ENCODE results near the gene LCAT. TPM values are rescaled to one million over a fixed set of nuclear protein-coding genes. Genes with fewer than 3 reads are reported as not detected.

The LCAT gene
- total RNA-seq, 1 experiment from 2014 or later, result 6.7 TPM

DNA sequence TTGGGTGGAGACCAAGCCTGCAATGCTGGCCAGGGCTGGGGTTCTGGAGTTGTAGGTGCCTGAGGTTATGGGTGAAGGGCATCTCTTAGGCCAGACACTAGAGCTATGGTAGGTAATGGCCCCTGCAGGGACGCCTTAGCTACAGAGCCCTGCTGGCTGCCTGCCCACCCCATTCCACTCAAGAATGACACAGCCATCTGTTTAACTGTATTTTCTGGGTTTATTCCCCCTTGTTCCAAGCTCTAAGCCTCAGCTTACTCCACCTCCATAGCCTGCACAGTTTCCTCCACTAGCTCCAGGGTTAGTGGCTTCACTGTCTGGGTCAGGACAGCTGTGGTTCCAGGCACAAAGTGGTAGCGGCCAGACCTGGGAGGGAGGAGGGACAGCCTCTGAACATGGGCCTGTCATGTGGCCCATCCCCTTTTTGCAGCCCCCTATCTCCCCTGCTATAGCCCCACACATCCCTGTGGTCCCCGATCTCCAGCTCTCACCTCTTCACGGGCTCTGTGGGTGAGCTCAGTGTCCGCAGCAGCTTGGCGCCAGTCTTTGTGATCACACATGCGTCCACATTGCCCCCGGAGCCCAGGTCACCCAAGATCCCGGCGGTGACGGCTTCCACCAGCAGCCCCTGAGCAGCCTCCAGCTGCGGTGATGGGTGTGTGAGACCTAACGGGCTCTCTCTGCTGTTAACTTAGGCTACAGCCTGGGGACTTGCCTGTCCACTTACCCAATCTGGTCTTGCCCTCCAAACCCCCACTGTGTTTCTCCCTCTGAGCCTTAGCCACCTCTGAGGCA is 9.4 kb downstream of the LCAT start:
- Histone ChIP-seq H3K4me3 (ENCODE audit: insufficient read depth, low read depth, low read length) (peak overlapping the region; percentile 98), H3K27me3 (ENCODE audit: control insufficient read depth, insufficient read depth, low read length) (no peaks in the 10 kb centered on the region), H3K36me3 (replicated peaks; ENCODE audit: control insufficient read depth, insufficient read depth, low read length) (no peaks in the 10 kb centered on the region; the same call in 1 of the 2 replicates)
- peak; percentile 72 for DNase-seq

DNA sequence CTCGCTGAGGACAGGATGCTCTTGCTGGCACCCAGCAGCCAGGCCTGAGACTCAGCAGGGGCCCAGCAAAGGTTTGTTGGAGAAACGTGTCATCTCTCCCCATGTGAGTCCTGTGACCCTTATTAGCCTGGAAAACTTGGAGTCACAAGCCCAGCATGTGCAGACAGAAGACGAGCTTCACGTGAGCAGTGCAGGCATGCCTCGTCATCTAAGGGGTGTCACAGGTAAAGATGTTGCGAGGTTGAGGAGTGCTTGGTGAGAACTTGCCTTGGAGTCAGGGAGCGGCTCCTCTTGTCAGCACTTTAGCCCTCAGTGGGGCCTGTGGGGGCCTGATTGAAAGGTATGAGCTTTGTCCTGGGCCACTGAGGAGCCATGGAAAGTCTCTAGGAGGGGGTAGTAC is 10.1 kb downstream of the LCAT start:
- no peak overlapping the region for H3K4me3 ChIP-seq (ENCODE audit: insufficient read depth, low read depth, low read length)
- DNase-seq, result peak; percentile 42
- H3K27me3 ChIP-seq (ENCODE audit: control insufficient read depth, insufficient read depth, low read length), result no peaks in the 10 kb centered on the region
- H3K36me3 ChIP-seq (replicated peaks; ENCODE audit: control insufficient read depth, insufficient read depth, low read length), result no peaks in the 10 kb centered on the region; the same call in 1 of the 2 replicates

DNA sequence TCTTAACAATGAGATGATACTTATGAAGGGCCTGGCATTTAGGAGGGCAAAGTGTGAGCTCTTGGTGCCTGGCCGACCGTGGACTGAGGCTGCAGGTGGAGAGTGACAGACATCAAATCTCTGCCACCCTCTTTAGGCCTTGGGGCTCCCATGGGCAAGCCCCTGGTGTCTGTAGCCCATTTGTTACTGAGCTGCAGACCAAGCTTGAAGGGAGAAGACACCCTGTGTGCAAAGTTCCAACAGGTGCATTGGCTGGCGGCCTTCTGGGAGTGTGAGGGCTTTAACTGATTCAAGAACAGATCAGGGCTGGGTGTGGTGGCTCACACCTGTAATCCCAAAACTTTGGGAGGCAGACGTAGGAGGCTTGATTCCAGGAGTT is 11.5 kb downstream of the LCAT start:
- no peak overlapping the region for H3K4me3 ChIP-seq (ENCODE audit: insufficient read depth, low read depth, low read length)
- no peak for DNase-seq

DNA sequence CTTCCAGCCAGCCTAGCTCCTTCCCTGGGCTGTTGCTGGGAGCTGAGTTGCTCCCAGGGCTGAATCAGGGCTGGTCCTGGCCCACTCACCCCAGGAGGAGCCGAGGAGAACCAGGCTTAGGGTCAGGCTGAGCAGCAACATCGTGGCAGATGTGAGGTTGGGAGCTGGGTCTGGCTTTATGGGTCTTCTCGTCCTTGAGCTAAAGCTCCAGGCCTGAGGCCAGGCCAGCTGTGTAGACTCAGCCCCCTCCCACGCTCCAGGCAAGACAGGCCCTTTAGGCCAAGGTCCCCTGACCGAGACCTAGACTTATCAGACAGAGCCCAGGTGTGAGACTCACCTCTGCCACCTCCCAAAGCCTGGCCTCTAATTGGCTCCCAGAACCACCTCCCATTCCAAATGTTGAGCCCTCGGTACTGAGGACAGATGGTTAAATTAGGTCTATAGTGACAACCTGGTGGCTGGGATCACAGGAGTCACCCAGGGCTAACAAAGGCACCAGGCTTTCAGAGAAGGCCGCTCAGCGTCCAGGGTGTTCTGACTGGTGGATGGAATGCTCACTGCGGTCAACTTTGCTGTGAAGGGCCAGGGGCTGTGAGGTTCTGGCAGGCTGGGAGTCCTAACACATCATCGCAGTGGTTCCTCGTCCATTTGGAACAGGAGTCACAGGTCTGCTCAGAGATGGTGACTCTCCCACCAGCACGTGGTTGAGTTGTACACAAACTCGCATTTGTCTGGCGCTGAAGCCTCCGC is 12.0 kb downstream of the LCAT start, which contains the start of gene CTRL:
TSS of gene CTRL (minus strand) at position 151 of the 750 bp plus-strand sequence. CDS start at position 141, 10 bp downstream.
- DNase-seq, result peak; percentile 75
- Histone ChIP-seq H3K36me3 (replicated peaks; ENCODE audit: control insufficient read depth, insufficient read depth, low read length) (no peaks in the 10 kb centered on the region; the same call in 1 of the 2 replicates), H3K4me3 (ENCODE audit: insufficient read depth, low read depth, low read length) (no peak within 1 kb of the TSS), H3K27me3 (ENCODE audit: control insufficient read depth, insufficient read depth, low read length) (no peaks in the 10 kb centered on the region)

More for the DNA sequence above, 11.5 kb downstream of the LCAT start:
- H3K27me3 ChIP-seq (ENCODE audit: control insufficient read depth, insufficient read depth, low read length), result no peaks in the 10 kb centered on the region
- H3K36me3 ChIP-seq (replicated peaks; ENCODE audit: control insufficient read depth, insufficient read depth, low read length), result no peaks in the 10 kb centered on the region; the same call in 1 of the 2 replicates

DNA sequence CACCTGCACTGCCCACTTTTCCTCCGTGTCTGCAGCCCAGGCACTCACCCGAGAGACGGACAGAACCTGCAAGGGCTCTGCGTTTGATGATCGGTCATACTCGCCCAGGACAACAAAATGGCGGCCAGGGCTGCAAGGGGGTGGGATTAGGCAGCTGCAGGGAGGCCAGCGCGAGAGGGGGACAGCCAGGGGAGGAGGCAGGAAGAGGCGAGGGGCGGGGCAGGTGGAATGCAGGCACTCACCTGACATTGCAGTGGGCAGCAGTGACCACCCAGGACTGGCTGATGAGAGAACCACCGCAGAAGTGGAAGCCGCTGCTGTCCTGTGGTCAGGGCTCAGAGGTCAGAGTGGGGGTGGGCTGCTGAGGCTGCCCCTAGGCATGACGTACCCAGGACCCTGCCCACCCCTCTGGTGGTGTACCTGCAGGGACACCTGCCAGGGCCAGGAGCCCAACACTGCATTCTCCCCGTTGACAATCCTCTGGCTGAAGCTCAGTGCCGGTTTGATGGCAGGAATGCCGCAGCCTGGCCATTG is 13.2 kb downstream of the LCAT start:
- Histone ChIP-seq H3K4me3 (ENCODE audit: insufficient read depth, low read depth, low read length) (no peak overlapping the region), H3K27me3 (ENCODE audit: control insufficient read depth, insufficient read depth, low read length) (no peaks in the 10 kb centered on the region), H3K36me3 (replicated peaks; ENCODE audit: control insufficient read depth, insufficient read depth, low read length) (no peaks in the 10 kb centered on the region; the same call in 1 of the 2 replicates)
- DNase-seq, result peak; percentile 58

DNA sequence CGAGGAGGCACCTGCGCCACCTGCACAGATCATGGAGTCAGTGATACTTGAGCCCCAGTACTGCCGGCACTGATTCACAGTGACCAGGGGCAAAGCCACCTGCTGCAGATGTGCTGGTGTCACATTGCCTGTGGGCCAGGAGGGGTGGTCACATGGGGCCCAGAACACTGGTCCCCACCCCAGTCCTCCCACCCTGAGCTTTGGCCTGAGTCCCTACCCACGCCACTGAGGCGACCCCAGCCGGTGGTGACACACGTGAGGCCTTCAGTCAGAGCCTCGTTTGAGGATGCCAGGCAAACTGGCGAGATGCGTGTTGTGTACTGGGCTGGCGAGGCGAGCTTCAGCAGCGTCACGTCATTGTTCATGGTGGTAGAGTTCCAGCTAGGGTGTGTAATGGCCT is 13.7 kb downstream of the LCAT start:
- Histone ChIP-seq H3K36me3 (replicated peaks; ENCODE audit: control insufficient read depth, insufficient read depth, low read length) (no peaks in the 10 kb centered on the region; the same call in 1 of the 2 replicates), H3K27me3 (ENCODE audit: control insufficient read depth, insufficient read depth, low read length) (no peaks in the 10 kb centered on the region), H3K4me3 (ENCODE audit: insufficient read depth, low read depth, low read length) (no peak overlapping the region)
- DNase-seq, result no peak

DNA sequence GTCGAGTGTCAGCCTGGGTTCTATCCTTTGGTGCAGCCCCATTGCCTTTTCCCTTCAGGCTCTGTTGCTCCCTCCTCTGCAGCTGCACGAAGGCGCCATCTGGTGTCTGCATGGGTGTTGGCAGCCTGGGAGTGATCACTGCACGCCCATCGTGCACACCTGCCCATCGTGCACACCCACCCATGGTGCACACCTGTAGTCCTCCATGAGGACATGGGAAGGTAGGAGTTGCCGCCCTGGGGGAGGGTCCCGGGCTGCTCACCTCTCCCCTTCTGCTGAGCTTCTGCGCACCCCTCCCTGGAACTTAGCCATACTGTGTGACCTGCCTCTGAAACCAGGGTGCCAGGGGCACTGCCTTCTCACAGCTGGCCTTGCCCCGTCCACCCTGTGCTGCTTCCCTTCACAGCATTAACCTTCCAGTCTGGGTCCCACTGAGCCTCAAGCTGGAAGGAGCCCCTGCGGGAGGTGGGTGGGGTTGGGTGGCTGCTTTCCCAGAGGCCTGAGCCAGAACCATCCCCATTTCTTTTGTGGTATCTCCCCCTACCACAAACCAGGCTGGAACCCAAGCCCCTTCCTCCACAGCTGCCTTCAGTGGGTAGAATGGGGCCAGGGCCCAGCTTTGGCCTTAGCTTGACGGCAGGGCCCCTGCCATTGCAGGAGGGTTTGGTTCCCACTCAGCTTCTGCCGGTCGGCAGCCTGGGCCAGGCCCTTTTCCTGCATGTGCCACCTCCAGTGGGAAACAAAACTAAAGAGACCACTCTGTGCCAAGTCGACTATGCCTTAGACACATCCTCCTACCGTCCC is 15.2 kb downstream of the LCAT start:
- H3K36me3 ChIP-seq (replicated peaks; ENCODE audit: control insufficient read depth, insufficient read depth, low read length), result no peaks in the 10 kb centered on the region; the same call in 1 of the 2 replicates
- H3K27me3 ChIP-seq (ENCODE audit: control insufficient read depth, insufficient read depth, low read length), result no peaks in the 10 kb centered on the region
- peak; percentile 96 for DNase-seq
- no peak overlapping the region for H3K4me3 ChIP-seq (ENCODE audit: insufficient read depth, low read depth, low read length)

DNA sequence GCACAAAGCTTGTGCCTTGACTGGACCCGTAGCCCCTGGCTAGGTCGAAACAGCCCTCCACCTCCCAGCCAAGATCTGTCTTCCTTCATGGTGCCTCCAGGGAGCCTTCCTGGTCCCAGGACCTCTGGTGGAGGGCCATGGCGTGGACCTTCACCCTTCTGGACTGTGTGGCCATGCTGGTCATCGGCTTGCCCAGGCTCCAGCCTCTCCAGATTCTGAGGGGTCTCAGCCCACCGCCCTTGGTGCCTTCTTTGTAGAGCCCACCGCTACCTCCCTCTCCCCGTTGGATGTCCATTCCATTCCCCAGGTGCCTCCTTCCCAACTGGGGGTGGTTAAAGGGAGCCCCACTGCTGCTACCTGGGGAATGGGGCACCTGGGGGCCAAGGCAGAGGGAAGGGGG is 15.8 kb downstream of the LCAT start:
- DNase-seq, result no peak

DNA sequence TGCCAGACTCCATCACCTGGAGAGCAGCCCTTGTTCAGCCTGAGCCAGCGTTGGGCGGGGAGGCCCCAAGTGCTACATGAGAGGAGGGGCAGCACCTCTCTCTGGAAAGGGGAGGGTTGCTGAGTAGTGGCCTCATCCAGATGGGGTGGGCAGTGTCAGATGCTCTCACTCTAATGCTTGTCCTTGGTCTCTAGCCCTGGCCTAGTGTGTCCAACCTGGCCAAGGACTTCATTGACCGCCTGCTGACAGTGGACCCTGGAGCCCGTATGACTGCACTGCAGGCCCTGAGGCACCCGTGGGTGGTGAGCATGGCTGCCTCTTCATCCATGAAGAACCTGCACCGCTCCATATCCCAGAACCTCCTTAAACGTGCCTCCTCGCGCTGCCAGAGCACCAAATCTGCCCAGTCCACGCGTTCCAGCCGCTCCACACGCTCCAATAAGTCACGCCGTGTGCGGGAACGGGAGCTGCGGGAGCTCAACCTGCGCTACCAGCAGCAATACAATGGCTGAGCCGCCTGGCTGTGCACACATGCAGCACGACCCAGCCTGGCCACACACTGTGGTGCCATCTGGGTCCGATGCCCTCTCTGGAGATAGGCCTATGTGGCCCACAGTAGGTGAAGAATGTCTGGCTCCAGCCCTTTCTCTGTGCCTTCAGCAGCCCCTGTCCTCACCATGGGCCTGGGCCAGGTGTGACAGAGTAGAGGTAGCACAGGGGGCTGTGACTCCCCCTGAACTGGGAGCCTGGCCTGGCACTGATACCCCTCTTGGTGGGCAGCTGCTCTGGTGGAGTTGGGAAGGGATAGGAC is 16.6 kb downstream of the LCAT start:
- H3K4me3 ChIP-seq (ENCODE audit: insufficient read depth, low read depth, low read length), result no peak overlapping the region
- DNase-seq, result no peak
- peaks cover 3% of the 10 kb centered on the region for H3K36me3 ChIP-seq (replicated peaks; ENCODE audit: control insufficient read depth, insufficient read depth, low read length)
- no peaks in the 10 kb centered on the region for H3K27me3 ChIP-seq (ENCODE audit: control insufficient read depth, insufficient read depth, low read length)

More for the DNA sequence above, 15.8 kb downstream of the LCAT start:
- no peak overlapping the region for H3K4me3 ChIP-seq (ENCODE audit: insufficient read depth, low read depth, low read length)
- H3K27me3 ChIP-seq (ENCODE audit: control insufficient read depth, insufficient read depth, low read length), result no peaks in the 10 kb centered on the region
- H3K36me3 ChIP-seq (replicated peaks; ENCODE audit: control insufficient read depth, insufficient read depth, low read length), result peaks cover 3% of the 10 kb centered on the region

DNA sequence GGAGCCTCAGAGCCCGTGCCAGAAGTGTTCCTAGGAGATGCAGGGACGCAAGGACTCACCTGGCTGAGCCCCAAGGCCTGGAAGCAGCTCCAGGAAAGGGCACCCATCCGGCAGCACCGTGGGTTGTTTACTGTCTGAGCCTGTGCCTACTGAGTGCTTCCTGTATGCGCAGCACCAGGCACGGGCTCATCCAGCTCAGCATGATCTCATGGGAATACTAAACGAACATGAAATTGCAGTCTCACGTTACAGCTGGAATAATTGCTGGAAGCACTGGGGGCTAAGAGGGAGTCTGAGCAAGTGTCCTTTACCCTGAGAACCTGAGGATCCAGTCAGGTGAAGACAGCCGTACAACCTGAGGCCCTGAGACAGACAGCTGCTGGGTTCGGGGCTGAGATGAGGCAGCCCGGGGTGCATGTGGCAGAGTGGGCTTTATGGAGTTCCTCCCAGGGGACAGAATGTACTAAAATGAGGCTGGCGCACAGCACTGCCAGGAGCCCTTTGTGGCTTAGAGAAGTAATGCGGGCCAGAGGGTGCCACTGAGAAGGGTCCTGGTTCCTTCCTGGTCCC is 17.7 kb downstream of the LCAT start:
- peaks cover 3% of the 10 kb centered on the region for H3K36me3 ChIP-seq (replicated peaks; ENCODE audit: control insufficient read depth, insufficient read depth, low read length)
- peak; percentile 79 for DNase-seq
- H3K27me3 ChIP-seq (ENCODE audit: control insufficient read depth, insufficient read depth, low read length), result no peaks in the 10 kb centered on the region
- no peak overlapping the region for H3K4me3 ChIP-seq (ENCODE audit: insufficient read depth, low read depth, low read length)

DNA sequence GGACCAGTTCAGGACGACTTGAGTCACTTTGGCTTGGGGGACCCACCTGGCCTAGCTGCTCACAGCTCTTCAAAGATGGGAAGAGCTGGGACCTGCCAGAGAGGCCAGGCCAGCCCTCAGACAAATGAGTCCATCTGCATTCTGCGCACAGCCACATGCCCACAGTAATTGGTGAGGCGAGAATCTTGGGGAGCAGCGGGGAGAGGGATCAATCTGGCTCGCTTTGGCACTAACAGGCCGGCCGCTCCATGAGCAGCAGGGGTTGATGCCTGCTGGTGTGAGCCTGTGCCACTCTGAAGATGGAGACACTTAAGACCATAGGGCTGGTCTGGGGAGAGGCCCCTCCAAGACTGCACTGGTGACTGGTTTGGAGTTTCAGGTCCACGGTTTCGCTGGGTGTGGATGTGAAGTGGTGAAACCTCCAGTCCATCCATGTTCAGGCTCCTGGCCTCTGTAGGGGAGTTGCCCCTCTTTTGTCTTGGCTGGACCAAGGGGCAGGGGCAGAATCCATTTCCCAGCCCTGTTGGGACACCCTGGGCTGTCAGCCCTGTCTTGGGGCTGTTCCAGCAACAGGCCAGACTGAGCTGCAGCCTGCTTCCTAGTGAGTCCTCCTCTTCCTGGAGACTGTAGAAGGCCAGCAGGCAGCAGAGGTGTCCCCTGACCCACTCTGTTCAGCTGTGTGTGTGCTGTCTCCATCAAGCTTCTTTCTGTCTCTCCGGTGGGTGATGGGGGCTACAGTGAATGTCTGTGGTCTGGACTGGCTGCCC is 19.6 kb downstream of the LCAT start:
- Histone ChIP-seq H3K27me3 (ENCODE audit: control insufficient read depth, insufficient read depth, low read length) (no peaks in the 10 kb centered on the region), H3K4me3 (ENCODE audit: insufficient read depth, low read depth, low read length) (no peak overlapping the region), H3K36me3 (replicated peaks; ENCODE audit: control insufficient read depth, insufficient read depth, low read length) (peaks cover 3% of the 10 kb centered on the region)
- no peak for DNase-seq

DNA sequence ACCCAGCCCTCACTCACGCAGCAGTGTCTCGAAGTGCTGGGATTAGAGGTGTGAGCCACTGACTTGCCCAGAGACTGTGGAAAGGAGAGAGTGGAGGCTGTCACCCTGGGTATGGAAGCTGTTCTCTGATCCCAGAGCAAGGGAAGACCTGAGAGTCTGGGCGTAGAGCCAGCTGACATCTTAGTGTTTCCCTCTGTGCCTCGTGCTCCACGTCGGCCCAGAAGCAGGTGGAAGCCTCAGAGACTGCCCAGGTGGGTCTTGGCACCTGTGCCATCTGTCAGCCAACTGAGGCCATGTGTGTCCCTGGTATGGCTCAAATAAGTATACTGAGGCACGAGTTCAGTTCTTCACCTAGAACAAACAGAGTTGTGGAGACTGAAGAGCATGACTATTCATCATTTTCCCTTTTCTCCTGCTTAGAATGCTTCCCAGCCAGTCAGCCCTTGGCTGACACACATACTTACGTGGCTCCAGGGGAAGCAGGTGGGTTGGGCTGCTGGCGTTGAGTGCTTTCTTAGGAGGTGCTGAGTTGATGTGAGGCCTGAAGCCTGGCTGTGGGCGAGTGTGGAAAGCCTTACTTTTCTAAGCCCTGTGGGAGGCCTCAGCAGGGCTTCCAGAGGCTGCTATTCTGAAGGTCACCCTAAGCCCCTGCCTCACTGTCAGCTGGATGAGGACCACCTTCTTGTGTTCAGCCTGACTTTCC is 20.4 kb downstream of the LCAT start:
- Histone ChIP-seq H3K27me3 (ENCODE audit: control insufficient read depth, insufficient read depth, low read length) (no peaks in the 10 kb centered on the region), H3K4me3 (ENCODE audit: insufficient read depth, low read depth, low read length) (no peak overlapping the region), H3K36me3 (replicated peaks; ENCODE audit: control insufficient read depth, insufficient read depth, low read length) (peaks cover 3% of the 10 kb centered on the region)
- no peak for DNase-seq

Data from H7 (cell line).